Sigmoid colon (tissue), 4 donors: ENCODE data around the gene SIDT2.
"Not testable (repeated sequence)": the region's sequence is repeated elsewhere in the genome, so short reads cannot be mapped to it uniquely, and the experiment has no call there.

Experiments
- CTCF ChIP-seq, 4 experiments: fragments of 450-650 bp in 3 of 4; fragments of 200-600 bp in 1 of 4; IDR thresholded peaks; one replicate each; pipeline ENCODE4 v1.5.1; 2016 to 2019; ENCODE audit warnings: antibody characterized with exemption in 4 of 4, mild to moderate bottlenecking in 3 of 4, moderate library complexity in 2 of 4
- EP300 ChIP-seq, 4 donors: sonication (generic); formaldehyde crosslinking; IDR thresholded peaks; one replicate each; pipeline ENCODE4 v1.6.1; 2017; ENCODE audit warnings: antibody characterized with exemption in 4 of 4
- POLR2A ChIP-seq, 2 donors: fragments of 450-650 bp; IDR thresholded peaks; one replicate each; pipeline ENCODE4 v1.6.1; 2016; ENCODE audit warnings: antibody characterized with exemption in 2 of 2, mild to moderate bottlenecking in 2 of 2, moderate library complexity in 2 of 2
- POLR2AphosphoS5 ChIP-seq, 4 donors: sonication (generic); formaldehyde crosslinking; IDR thresholded peaks; one replicate each; pipeline ENCODE4 v1.6.1; 2017; ENCODE audit warnings: antibody characterized with exemption in 4 of 4

- TF ChIP-seq POLR2A, CTCF, EP300 (IDR thresholded peaks at IDR 0.05): not testable (repeated sequence)
- peak in 2 of 4 donors; percentile 46 to 55 for TF ChIP-seq POLR2AphosphoS5 (IDR thresholded peaks at IDR 0.05)
These were observed 28.9 kb downstream of the SIDT2 start for GRCh38 chr11:117207481-117207880.
